Endothelial cell of umbilical vein (primary cell): ENCODE data around the gene UNCX. TPM values are rescaled to one million over a fixed set of nuclear protein-coding genes. Genes with fewer than 3 reads are reported as not detected.

ENCODE experiments used
- BruUV-seq: library from RNA; stranded (reverse); fragments of 400-500 nt; replicated peaks from 2 replicates; lab custom pipeline; 2021; lab: Mats Ljungman, UMichigan
- CTCF ChIA-PET: fragments of 300-600, 350-600 bp; sonication (Branson Sonifier 250); formaldehyde crosslinking; loops from one replicate; lab custom pipeline; 2021; ENCODE audit warnings: antibody characterized with exemption, inconsistent platforms; lab: Charles Lee
- POLR2A ChIA-PET: fragments of 300-600, 350-600 bp; sonication (Branson Sonifier 250); formaldehyde crosslinking; loops from one replicate; lab custom pipeline; 2021; ENCODE audit warnings: antibody characterized with exemption, inconsistent platforms; lab: Charles Lee
- DNase-seq: peaks from one replicate; pipeline ENCODE4 v3.0.0-alpha.2; 2011; ENCODE audit warnings: low read depth, low spot score
- FAIRE-seq: peaks from 2 replicates; lab custom pipeline; 2011; peaks lifted over from hg19 to GRCh38; lab: Jason Lieb, UNC
- H2AFZ ChIP-seq: 2 replicates; pipeline ENCODE4 v1.6.0; 2012; ENCODE audit warnings: low read depth, low read length, control low read depth, inconsistent platforms
- H3K27ac ChIP-seq: 2 replicates; pipeline ENCODE4 v1.5.1; 2011; ENCODE audit warnings: low read depth, mild to moderate bottlenecking, control low read depth, low read length, moderate library complexity; ENCODE audit not compliant: insufficient read depth
- H3K27me3 ChIP-seq, 2 experiments: 2 replicates each; pipeline versions ENCODE4 v1.6.0 to v1.6.1; 2011; ENCODE audit warnings: low read length in 2 of 2, mixed read lengths in 1 of 2; ENCODE audit not compliant: control insufficient read depth in 2 of 2, insufficient read depth in 2 of 2
- H3K36me3 ChIP-seq, 2 experiments: 2 replicates in 1 of 2; 3 replicates in 1 of 2; pipeline ENCODE4 v1.5.1; 2011; ENCODE audit warnings: low read length in 2 of 2, mild to moderate bottlenecking in 1 of 2, moderate library complexity in 1 of 2; ENCODE audit not compliant: control insufficient read depth in 2 of 2, insufficient read depth in 2 of 2; ENCODE audit errors: extremely low read depth in 1 of 2
- H3K4me1 ChIP-seq: 3 replicates; pipeline ENCODE4 v1.5.1; 2011; ENCODE audit warnings: mild to moderate bottlenecking, low read length; ENCODE audit not compliant: control insufficient read depth, insufficient read depth; ENCODE audit errors: extremely low read depth
- H3K4me2 ChIP-seq: 2 replicates; pipeline ENCODE4 v1.6.1; 2011; ENCODE audit warnings: low read length, control low read depth, mixed read lengths; ENCODE audit not compliant: insufficient read depth
- H3K4me3 ChIP-seq, 3 experiments: fragments of 200-600 bp in 1 of 3; sonication (generic), shearing (Covaris generic) in 1 of 3; replicated peaks in 1 of 3; 2 replicates each; pipeline ENCODE4 v1.5.1; 2011 to 2016; ENCODE audit warnings: control low read depth in 3 of 3, low read length in 3 of 3, mild to moderate bottlenecking in 2 of 3, inconsistent platforms in 1 of 3, low read depth in 1 of 3, moderate library complexity in 1 of 3; ENCODE audit not compliant: insufficient read depth in 1 of 3
- H3K79me2 ChIP-seq: 2 replicates; pipeline ENCODE4 v1.6.0; 2012; ENCODE audit warnings: low read length, inconsistent platforms; ENCODE audit not compliant: control insufficient read depth, insufficient read depth
- H3K9ac ChIP-seq: replicated peaks from 2 replicates; pipeline ENCODE3; 2011; ENCODE audit warnings: low read length, control low read depth; ENCODE audit not compliant: insufficient read depth; ENCODE audit errors: extremely low read depth
- H3K9me1 ChIP-seq: replicated peaks from 3 replicates; pipeline ENCODE4 v1.6.0; 2011; ENCODE audit warnings: mild to moderate bottlenecking, low read length; ENCODE audit not compliant: control insufficient read depth, insufficient read depth; ENCODE audit errors: extremely low read depth
- H3K9me3 ChIP-seq: replicated peaks from 2 replicates; pipeline ENCODE4 v1.5.1; 2012; ENCODE audit warnings: low read length, inconsistent platforms; ENCODE audit not compliant: control insufficient read depth, insufficient read depth
- H4K20me1 ChIP-seq: replicated peaks from 2 replicates; pipeline ENCODE3; 2011; ENCODE audit warnings: mild to moderate bottlenecking, low read length; ENCODE audit not compliant: control insufficient read depth, insufficient read depth; ENCODE audit errors: extremely low read depth
- CTCF ChIP-seq, 2 donors: IDR thresholded peaks; 1 replicate in 1 of 2; 2 replicates in 1 of 2; pipeline ENCODE4 v1.5.1; 2011; ENCODE audit warnings: low read length in 2 of 2, mild to moderate bottlenecking in 2 of 2, moderate library complexity in 2 of 2, control low read depth in 1 of 2, inconsistent platforms in 1 of 2, low read depth in 1 of 2; ENCODE audit not compliant: insufficient read depth in 1 of 2; ENCODE audit errors: extremely low read depth in 1 of 2
- GATA2 ChIP-seq: IDR thresholded peaks from 2 replicates; pipeline ENCODE4 v1.7.0; 2011; ENCODE audit warnings: low read depth, mild to moderate bottlenecking, moderate library complexity, mixed read lengths, low read length; ENCODE audit not compliant: insufficient read length, insufficient read depth
- POLR2A ChIP-seq: IDR thresholded peaks from 2 replicates; pipeline ENCODE4 v1.6.1; 2012; ENCODE audit warnings: low read depth, mild to moderate bottlenecking, control low read depth, low read length
- dilution Hi-C: fragments of 300-500 bp; cut with MboI; formaldehyde crosslinking; loops from one replicate; pipeline ENCODE4 v1.15.0; 2019; ENCODE audit warnings: low sequenced_read_pairs; ENCODE audit not compliant: extremely low pct_ligation_motif_present
- intact Hi-C: fragments of 100-400 bp; cut with micrococcal nuclease; formaldehyde crosslinking; loops from one replicate; pipeline ENCODE4 v1.10.0; 2022
- polyA plus RNA-seq, 4 experiments: library from polyadenylated mRNA; depleted of rRNA in 3 of 4; stranded (reverse) in 3 of 4; unstranded in 1 of 4; fragments of >200 nt; gene quantifications; 2 replicates each; pipeline versions ENCODE4 v1.2.1 to v1.2.3, GENCODE V29; 2011 to 2012; ENCODE audit warnings: missing spikeins in 1 of 4
- total RNA-seq: library from RNA; stranded (reverse); gene quantifications from 2 replicates; pipeline ENCODE4 v1.2.3, GENCODE V29; 2021

The UNCX gene
- total and polyA plus RNA-seq, 2 donors (not counting 3 experiments of a cell fraction or from before 2014, with no cell fraction given), result not detected

DNA sequence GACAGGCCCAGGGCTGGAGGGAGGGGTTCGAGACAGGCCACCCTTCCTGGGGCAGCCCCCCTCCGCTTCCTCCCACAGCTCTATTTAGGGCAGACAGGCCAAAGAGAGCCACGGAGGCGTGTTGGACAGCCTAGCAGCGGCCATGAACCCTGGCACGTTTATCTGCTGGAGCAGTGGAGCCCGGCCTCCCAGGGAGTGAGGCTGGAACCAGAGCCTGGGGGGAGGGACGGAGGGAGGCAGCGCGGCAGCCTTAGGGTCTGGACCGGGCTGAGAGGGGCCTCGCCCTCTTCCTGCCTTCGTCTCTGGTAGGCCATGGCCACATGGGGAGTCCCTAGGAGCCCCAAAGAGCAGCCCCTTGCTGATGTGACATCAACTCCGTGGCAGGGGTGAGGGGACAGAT is 17.1 kb downstream of the UNCX start:
- Histone ChIP-seq H4K20me1 (no peaks in the 10 kb centered on the region), H3K79me2 (no peaks in the 10 kb centered on the region), H2AFZ (no peak overlapping the region), H3K9ac (no peak overlapping the region), H3K4me3 (no peak overlapping the region), H3K4me1 (no peaks in the 10 kb centered on the region), H3K9me3 (no peaks in the 10 kb centered on the region), H3K36me3 (no peaks in the 10 kb centered on the region), H3K27me3 (peaks cover 50 to 57% of the 10 kb centered on the region in 2 experiments), H3K27ac (no peak overlapping the region), H3K4me2 (no peak overlapping the region), H3K9me1 (no peaks in the 10 kb centered on the region)
- BruUV-seq, result no TSS peak
- FAIRE-seq (no peak), DNase-seq (no peak)
- ChIA-PET CTCF (no interaction called here), POLR2A (no interaction called here)
- dilution Hi-C loops, result no loop called here
- intact Hi-C loops, result no loop called here
- no peak for TF ChIP-seq CTCF (IDR thresholded peaks at IDR 0.05; ENCODE audit: extremely low read depth in 1 of 2, insufficient read depth in 1 of 2, low read depth in 1 of 2, low read length in 2 of 2)
- no peak for TF ChIP-seq GATA2

DNA sequence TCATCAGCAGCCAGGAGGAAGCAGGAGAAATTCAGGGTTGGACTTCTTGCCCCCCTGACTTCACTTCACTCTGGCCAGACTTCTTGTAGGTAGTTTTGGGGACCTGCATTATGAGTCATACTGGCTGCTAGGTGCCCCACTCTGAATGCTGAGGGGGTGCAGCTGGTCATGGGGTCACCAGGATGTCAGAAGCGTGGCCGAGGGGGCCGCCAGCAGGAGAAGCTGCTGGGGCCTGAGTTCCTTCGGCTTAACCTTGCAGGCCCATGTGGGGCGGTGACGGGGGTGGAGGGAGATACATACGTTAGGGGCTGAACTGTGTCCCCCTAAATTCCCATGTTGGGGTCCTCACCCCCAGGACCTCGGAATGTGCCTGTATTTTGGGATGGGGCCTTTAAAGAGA is 18.2 kb downstream of the UNCX start:
- no peak for FAIRE-seq
- Histone ChIP-seq H2AFZ (no peak overlapping the region), H3K79me2 (no peaks in the 10 kb centered on the region), H3K4me1 (no peaks in the 10 kb centered on the region), H3K9me3 (no peaks in the 10 kb centered on the region), H3K27ac (no peak overlapping the region), H3K4me2 (no peak overlapping the region), H3K9me1 (no peaks in the 10 kb centered on the region), H3K9ac (no peak overlapping the region), H4K20me1 (no peaks in the 10 kb centered on the region), H3K27me3 (peaks cover 38 to 47% of the 10 kb centered on the region in 2 experiments), H3K36me3 (no peaks in the 10 kb centered on the region), H3K4me3 (no peak overlapping the region)
- POLR2A ChIA-PET, result interaction anchor here (0.6 kb wide), 1 partner anchor 8 kb away, joined by 4 read pairs; no protein-coding TSS in a partner anchor
- CTCF ChIA-PET, result interaction anchor here (1.0 to 1.1 kb wide), 2 partner anchors 11 to 162 kb away, joined by 3 read pairs; no protein-coding TSS in a partner anchor
- BruUV-seq, result no TSS peak
- dilution Hi-C loops (no loop called here), intact Hi-C loops (no loop called here)
- no peak for TF ChIP-seq CTCF (IDR thresholded peaks at IDR 0.05; ENCODE audit: extremely low read depth in 1 of 2, insufficient read depth in 1 of 2, low read depth in 1 of 2, low read length in 2 of 2)
- TF ChIP-seq POLR2A, result no peak
- no peak for TF ChIP-seq GATA2
- no peak for DNase-seq
